Breast epithelium (tissue), 3 donors: Measurements from ENCODE around the gene HSPA1B.
"Not testable (repeated sequence)": the region's sequence is repeated elsewhere in the genome, so short reads cannot be mapped to it uniquely, and the experiment has no call there.

Experiments used
- POLR2A ChIP-seq: fragments of 450-650 bp; IDR thresholded peaks from one replicate; pipeline ENCODE4 v1.6.1; 2016; ENCODE audit warnings: antibody characterized with exemption, mild to moderate bottlenecking, moderate library complexity
- TF ChIP-seq, protein P1 (sequence below), 3 donors: fragments of 450-650 bp; IDR thresholded peaks; one replicate each; pipeline ENCODE4 v1.5.1; 2016 to 2017; ENCODE audit warnings: antibody characterized with exemption in 3 of 3, mild to moderate bottlenecking in 3 of 3, moderate library complexity in 3 of 3

DNA sequence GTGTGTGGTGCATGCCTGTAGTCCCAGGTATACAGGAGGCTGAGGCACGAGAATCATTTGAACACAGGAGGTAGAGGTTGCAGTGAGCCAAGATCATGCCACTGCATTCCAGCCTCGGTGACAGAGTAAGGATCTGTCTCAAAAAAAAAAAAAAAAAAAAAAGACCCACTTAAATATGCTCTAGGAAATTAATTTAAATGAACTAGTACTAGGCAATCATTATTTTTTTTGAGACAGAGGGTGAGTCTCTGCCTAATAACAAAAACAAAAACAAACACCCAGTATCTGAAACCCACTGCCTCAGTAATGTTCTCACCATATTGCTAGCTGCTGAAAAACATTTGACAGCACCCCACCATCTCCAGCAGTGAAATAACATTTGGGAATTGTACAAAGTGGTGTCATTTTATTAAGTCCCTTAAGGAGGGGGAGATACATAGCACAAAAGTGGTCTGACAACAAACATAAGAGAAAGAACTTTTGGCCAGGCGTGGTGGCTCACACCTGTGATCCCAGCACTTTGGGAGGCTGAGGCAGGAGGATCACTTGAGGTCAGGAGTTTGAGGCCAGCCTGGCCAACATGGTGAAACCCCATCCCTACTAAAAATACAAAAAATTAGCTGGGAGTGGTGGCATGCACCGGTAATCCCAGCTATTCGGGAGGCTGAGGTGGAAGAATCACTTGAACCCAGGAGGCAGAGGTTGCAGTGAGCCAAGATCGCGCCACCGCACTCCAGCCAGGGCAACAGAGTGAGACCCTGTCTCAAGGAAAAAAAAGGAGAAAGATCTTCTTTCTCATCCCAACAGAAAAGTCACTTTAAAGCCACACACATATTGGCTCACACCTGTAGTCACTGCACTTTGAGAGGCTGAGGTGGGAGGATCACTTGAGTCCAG is 26.3 kb upstream of the HSPA1B start:
- TF ChIP-seq, protein P1, sequence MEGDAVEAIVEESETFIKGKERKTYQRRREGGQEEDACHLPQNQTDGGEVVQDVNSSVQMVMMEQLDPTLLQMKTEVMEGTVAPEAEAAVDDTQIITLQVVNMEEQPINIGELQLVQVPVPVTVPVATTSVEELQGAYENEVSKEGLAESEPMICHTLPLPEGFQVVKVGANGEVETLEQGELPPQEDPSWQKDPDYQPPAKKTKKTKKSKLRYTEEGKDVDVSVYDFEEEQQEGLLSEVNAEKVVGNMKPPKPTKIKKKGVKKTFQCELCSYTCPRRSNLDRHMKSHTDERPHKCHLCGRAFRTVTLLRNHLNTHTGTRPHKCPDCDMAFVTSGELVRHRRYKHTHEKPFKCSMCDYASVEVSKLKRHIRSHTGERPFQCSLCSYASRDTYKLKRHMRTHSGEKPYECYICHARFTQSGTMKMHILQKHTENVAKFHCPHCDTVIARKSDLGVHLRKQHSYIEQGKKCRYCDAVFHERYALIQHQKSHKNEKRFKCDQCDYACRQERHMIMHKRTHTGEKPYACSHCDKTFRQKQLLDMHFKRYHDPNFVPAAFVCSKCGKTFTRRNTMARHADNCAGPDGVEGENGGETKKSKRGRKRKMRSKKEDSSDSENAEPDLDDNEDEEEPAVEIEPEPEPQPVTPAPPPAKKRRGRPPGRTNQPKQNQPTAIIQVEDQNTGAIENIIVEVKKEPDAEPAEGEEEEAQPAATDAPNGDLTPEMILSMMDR (IDR thresholded peaks at IDR 0.05) = not testable (repeated sequence)
- not testable (repeated sequence) for TF ChIP-seq POLR2A
